H9 (cell line): ENCODE measurements around the gene MRPL41. TPM values are rescaled to one million over a fixed set of nuclear protein-coding genes. Genes with fewer than 3 reads are reported as not detected.
A peak's percentile ranks its signal among the peaks of the same experiment; 100 is the strongest.

ENCODE experiments used
- DNase-seq: peaks from one replicate; pipeline ENCODE4 v3.0.0-alpha.2; 2017
- H2AFZ ChIP-seq: one replicate; pipeline ENCODE4 v1.6.1; 2013; ENCODE audit warnings: mild to moderate bottlenecking, low read length, control low read depth, moderate library complexity
- H2AK5ac ChIP-seq: 2 replicates; pipeline ENCODE4 v1.6.1; 2013; ENCODE audit warnings: low read length, control low read depth, mixed read lengths; ENCODE audit not compliant: insufficient read length
- H2BK120ac ChIP-seq: one replicate; pipeline ENCODE4 v1.6.1; 2013; ENCODE audit warnings: low read depth, mild to moderate bottlenecking, low read length, control low read depth, inconsistent platforms; ENCODE audit not compliant: poor library complexity, severe bottlenecking
- H2BK12ac ChIP-seq: 2 replicates; pipeline ENCODE4 v1.6.1; 2013; ENCODE audit warnings: low read length, control low read depth, mixed read lengths, low read depth; ENCODE audit not compliant: insufficient read length
- H2BK15ac ChIP-seq: 2 replicates; pipeline ENCODE4 v1.6.1; 2013; ENCODE audit warnings: low read depth, low read length, control low read depth
- H2BK20ac ChIP-seq: one replicate; pipeline ENCODE4 v1.6.1; 2013; ENCODE audit warnings: low read depth, mild to moderate bottlenecking, low read length, control low read depth, inconsistent platforms; ENCODE audit not compliant: poor library complexity, severe bottlenecking
- H2BK5ac ChIP-seq: 2 replicates; pipeline ENCODE4 v1.6.1; 2013; ENCODE audit warnings: low read length, control low read depth, mixed read lengths; ENCODE audit not compliant: insufficient read length
- H3K14ac ChIP-seq: 2 replicates; pipeline ENCODE4 v1.6.1; 2013; ENCODE audit warnings: low read length, control low read depth; ENCODE audit not compliant: insufficient read depth
- H3K18ac ChIP-seq: 2 replicates; pipeline ENCODE4 v1.6.1; 2013; ENCODE audit warnings: low read depth, mild to moderate bottlenecking, mixed read lengths, low read length, control low read depth; ENCODE audit not compliant: insufficient read length
- H3K23ac ChIP-seq: 2 replicates; pipeline ENCODE4 v1.6.1; 2013; ENCODE audit warnings: low read length, control low read depth, mixed read lengths, low read depth; ENCODE audit not compliant: insufficient read length
- H3K23me2 ChIP-seq: 2 replicates; pipeline ENCODE4 v1.6.1; 2013; ENCODE audit warnings: low read depth, mild to moderate bottlenecking, mixed read lengths, low read length, control low read depth; ENCODE audit not compliant: insufficient read length, poor library complexity, severe bottlenecking
- H3K27ac ChIP-seq: 2 replicates; pipeline ENCODE4 v1.5.1; 2013; ENCODE audit warnings: low read length, control low read depth, mixed read lengths, low read depth; ENCODE audit not compliant: insufficient read length
- H3K27me3 ChIP-seq: 2 replicates; pipeline ENCODE4 v1.6.1; 2013; ENCODE audit warnings: low read length, control low read depth, inconsistent platforms; ENCODE audit not compliant: insufficient read depth
- H3K4ac ChIP-seq: 2 replicates; pipeline ENCODE4 v1.6.1; 2013; ENCODE audit warnings: low read depth, mild to moderate bottlenecking, control low read depth, inconsistent platforms, low read length, moderate library complexity
- H3K4me1 ChIP-seq: 2 replicates; pipeline ENCODE4 v1.6.1; 2013; ENCODE audit warnings: low read length, control low read depth, inconsistent platforms; ENCODE audit not compliant: insufficient read depth
- H3K4me2 ChIP-seq: 2 replicates; pipeline ENCODE4 v1.6.1; 2013; ENCODE audit warnings: low read length, control low read depth, mixed read lengths; ENCODE audit not compliant: insufficient read length, insufficient read depth
- H3K56ac ChIP-seq: 2 replicates; pipeline ENCODE4 v1.6.1; 2013; ENCODE audit warnings: low read depth, mild to moderate bottlenecking, mixed read lengths, low read length, control low read depth; ENCODE audit not compliant: insufficient read length
- H3K79me1 ChIP-seq: 2 replicates; pipeline ENCODE4 v1.6.1; 2013; ENCODE audit warnings: low read depth, mild to moderate bottlenecking, moderate library complexity, low read length, control low read depth, inconsistent platforms; ENCODE audit not compliant: insufficient read depth, poor library complexity, severe bottlenecking
- H3K79me2 ChIP-seq: 2 replicates; pipeline ENCODE4 v1.6.1; 2013; ENCODE audit warnings: low read length, control low read depth, inconsistent platforms; ENCODE audit not compliant: insufficient read depth
- H3K9ac ChIP-seq: 2 replicates; pipeline ENCODE4 v1.6.1; 2013; ENCODE audit warnings: low read length, control low read depth, mixed read lengths; ENCODE audit not compliant: insufficient read length; ENCODE audit errors: extremely low read depth
- H3K9me3 ChIP-seq: one replicate; pipeline ENCODE4 v1.6.1; 2013; ENCODE audit warnings: low read depth, low read length, inconsistent platforms; ENCODE audit not compliant: control insufficient read depth
- H3T11ph ChIP-seq: one replicate; pipeline ENCODE4 v1.6.1; 2013; ENCODE audit warnings: mild to moderate bottlenecking, low read length, control low read depth, inconsistent platforms
- H4K20me1 ChIP-seq: one replicate; pipeline ENCODE4 v1.6.1; 2013; ENCODE audit not compliant: control insufficient read depth, insufficient read length, insufficient read depth
- H4K5ac ChIP-seq: 2 replicates; pipeline ENCODE4 v1.6.1; 2013; ENCODE audit warnings: low read depth, mild to moderate bottlenecking, mixed read lengths, low read length, control low read depth; ENCODE audit not compliant: insufficient read length
- H4K8ac ChIP-seq: replicated peaks from 2 replicates; pipeline ENCODE4 v1.6.1; 2013; ENCODE audit warnings: low read length, control low read depth, mixed read lengths, low read depth; ENCODE audit not compliant: insufficient read length
- H4K91ac ChIP-seq: 2 replicates; pipeline ENCODE4 v1.6.1; 2013; ENCODE audit warnings: low read depth, mild to moderate bottlenecking, moderate library complexity, mixed read lengths, low read length, control low read depth; ENCODE audit not compliant: insufficient read length
- H3K27ac Mint-ChIP-seq, 3 experiments: 2 replicates in 2 of 3; 3 replicates in 1 of 3; pipeline ENCODE4 v1.8.0; 2020 to 2021; ENCODE audit warnings: mixed read lengths in 3 of 3, mild to moderate bottlenecking in 1 of 3, moderate library complexity in 1 of 3
- H3K27me3 Mint-ChIP-seq: 2 replicates; pipeline ENCODE4 v1.8.0; 2021; ENCODE audit warnings: low read depth, mild to moderate bottlenecking, moderate library complexity, mixed read lengths
- H3K36me3 Mint-ChIP-seq, 3 experiments: 2 replicates in 2 of 3; 3 replicates in 1 of 3; pipeline ENCODE4 v1.8.0; 2020 to 2021; ENCODE audit warnings: low read depth in 3 of 3, mixed read lengths in 3 of 3; ENCODE audit not compliant: insufficient read depth in 1 of 3
- H3K4me1 Mint-ChIP-seq, 2 experiments: 2 replicates each; pipeline ENCODE4 v1.8.0; 2020; ENCODE audit warnings: mixed read lengths in 2 of 2
- H3K4me3 Mint-ChIP-seq, 2 experiments: 2 replicates in 1 of 2; 3 replicates in 1 of 2; pipeline ENCODE4 v1.8.0; 2020 to 2021; ENCODE audit warnings: mild to moderate bottlenecking in 2 of 2, mixed read lengths in 2 of 2, moderate library complexity in 1 of 2
- H3K9me3 Mint-ChIP-seq, 2 experiments: 2 replicates in 1 of 2; 3 replicates in 1 of 2; pipeline ENCODE4 v1.8.0; 2020; ENCODE audit warnings: mild to moderate bottlenecking in 2 of 2, mixed read lengths in 2 of 2, moderate library complexity in 1 of 2
- CTCF ChIP-seq: fragments of 200-600 bp; sonication (generic); conservative IDR thresholded peaks from 3 replicates; pipeline ENCODE4 v1.8.0; 2021; ENCODE audit warnings: antibody characterized with exemption, mild to moderate bottlenecking
- WGBS: extraction: QIAGEN DNeasy Blood & Tissue Kit; methylation state at CpG from one replicate; pipeline ENCODE4 v1.1.7; 2013; ENCODE audit warnings: missing lambda C conversion rate, low lambda C conversion rate, mixed read lengths; ENCODE audit not compliant: insufficient read length; ENCODE audit errors: extremely low coverage; 5-methylcytosine and 5-hydroxymethylcytosine counted together
- total RNA-seq: library from RNA; stranded (reverse); gene quantifications from 2 replicates; pipeline ENCODE4 v1.2.1, GENCODE V29; 2021

Gene MRPL41
- total RNA-seq, 1 experiment from 2014 or later = 52.2 TPM

GRCh38 chr9:137592767-137593166 lies 41.1 kb downstream of the MRPL41 start:
- H3K27me3 ChIP-seq = no peaks in the 10 kb centered on the region
- no peak overlapping the region for H2AFZ ChIP-seq
- no peak overlapping the region for H3K27ac ChIP-seq
- H3K4ac ChIP-seq = no peak overlapping the region
- H3K9me3 ChIP-seq = no peaks in the 10 kb centered on the region
- peaks cover 9 to 18% (median 11%) of the 10 kb centered on the region in 3 experiments; a peak in 6 of 7 replicates for H3K36me3 Mint-ChIP-seq
- H4K20me1 ChIP-seq = no peaks in the 10 kb centered on the region
- H3T11ph ChIP-seq = no peak overlapping the region
- H2AK5ac ChIP-seq = no peak overlapping the region
- peaks cover 6% of the 10 kb centered on the region for H3K79me1 ChIP-seq
- no peak overlapping the region for H3K4me2 ChIP-seq
- H3K14ac ChIP-seq = no peak overlapping the region; the same call in 1 of the 2 replicates
- H3K18ac ChIP-seq = no peak overlapping the region
- H3K56ac ChIP-seq = no peak overlapping the region
- peaks cover 5 to 14% of the 10 kb centered on the region in 2 experiments; a peak in 3 of 4 replicates for H3K4me1 Mint-ChIP-seq
- H2BK15ac ChIP-seq = no peak overlapping the region
- H4K91ac ChIP-seq = no peak overlapping the region
- H4K8ac ChIP-seq = no peak overlapping the region
- H3K23me2 ChIP-seq = peaks cover 9% of the 10 kb centered on the region
- H3K9me3 Mint-ChIP-seq = no peaks in the 10 kb centered on the region; a peak in 1 of 5 replicates
- DNase-seq = no peak
- H2BK12ac ChIP-seq = no peak overlapping the region
- H3K27ac Mint-ChIP-seq = 0 out of 7 replicates have a peak overlapping the region, but pooled peaks of 1 of the 3 experiments have one; percentile 77
- H3K4me3 Mint-ChIP-seq = no peak overlapping the region
- TF ChIP-seq CTCF = no peak
- peaks cover 4% of the 10 kb centered on the region; the same call in 1 of the 2 replicates for H3K4me1 ChIP-seq
- WGBS = no CpG with 5 or more reads among the region's 7 CpGs
- H3K9ac ChIP-seq = no peak overlapping the region
- no peak overlapping the region for H2BK5ac ChIP-seq
- H3K23ac ChIP-seq = no peak overlapping the region
- peaks cover 14% of the 10 kb centered on the region for H3K27me3 Mint-ChIP-seq
- peaks cover 4% of the 10 kb centered on the region; the same call in 1 of the 2 replicates for H3K79me2 ChIP-seq
- no peak overlapping the region for H2BK120ac ChIP-seq
- H4K5ac ChIP-seq = no peak overlapping the region
- H2BK20ac ChIP-seq = no peak overlapping the region
